ENCODE data around the gene CASP4. TPM values are rescaled to one million over a fixed set of nuclear protein-coding genes. Genes with fewer than 3 reads are reported as not detected.

CASP4 gene
- total RNA-seq, 1 donor from 2014 or later, result 1.9 TPM

Other genes starting within 250 kb of the CASP4 start
- not detected for gene CASP12, start 70.1 kb downstream of the CASP4 start, total RNA-seq
- 0.47 TPM for gene CASP5, start 54.6 kb upstream of the CASP4 start, total RNA-seq
- gene CASP1, start 66.6 kb upstream of the CASP4 start, total RNA-seq, result 2.8 TPM
- not detected for gene CARD16, start 76.8 kb upstream of the CASP4 start, total RNA-seq
- gene CARD18, start 171.2 kb upstream of the CASP4 start, total RNA-seq, result not detected

Measured in occipital lobe (tissue), 1 donor.